Left lobe of liver (tissue), 2 donors: ENCODE results near the gene CUL7. TPM values are rescaled to one million over a fixed set of nuclear protein-coding genes. Genes with fewer than 3 reads are reported as not detected.
A peak's percentile ranks its signal among the peaks of the same experiment; 100 is the strongest.
"Not testable (repeated sequence)": the region's sequence is repeated elsewhere in the genome, so short reads cannot be mapped to it uniquely, and the experiment has no call there.

Experiments used
- ATAC-seq: fragments of 200-7000 bp; cut with Tn5 transposase; one replicate; pipeline ENCODE4 v1.9.1; 2020; ENCODE audit warnings: mild to moderate bottlenecking, moderate library complexity
- DNase-seq: peaks from one replicate; pipeline ENCODE4 v3.0.0-alpha.2; 2020; ENCODE audit warnings: low spot score
- total RNA-seq: library from RNA; stranded (reverse); gene quantifications from one replicate; pipeline ENCODE4 v1.2.1, GENCODE V29; 2021
- donor health status: DM: no; HTN: no; CAD: no; lungs with moderate emphysema.
- donor health status: DM: no; HTN: yes; CAD: no.

The CUL7 gene
- total RNA-seq, 1 donor from 2014 or later, result 8.5 TPM

GRCh38 chr6:43020052-43020705 is 33.5 kb downstream of the CUL7 start:
- ATAC-seq (no peak), DNase-seq (no peak)

GRCh38 chr6:43019152-43019551 is 34.5 kb downstream of the CUL7 start:
- no peak for ATAC-seq
- DNase-seq, result no peak

DNA sequence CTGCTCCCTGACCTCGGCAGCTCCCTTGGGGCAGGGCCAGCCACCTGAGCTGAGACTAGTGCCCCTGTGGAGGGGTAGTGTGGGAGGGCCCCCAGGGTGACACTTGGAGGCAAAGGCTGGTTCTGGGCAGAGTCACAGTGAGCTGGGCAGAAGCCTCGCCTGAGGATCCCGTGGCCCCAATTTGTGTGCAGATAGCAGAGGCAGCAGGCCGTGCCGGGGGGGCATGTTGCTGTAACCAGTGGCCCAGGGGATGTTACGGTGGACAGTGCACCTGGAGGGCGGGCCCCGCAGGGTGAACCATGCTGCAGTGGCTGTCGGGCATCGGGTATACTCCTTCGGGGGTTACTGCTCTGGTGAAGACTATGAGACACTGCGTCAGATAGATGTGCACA is 36.7 kb downstream of the CUL7 start:
- no peak for DNase-seq
- no peak for ATAC-seq

- no peak for DNase-seq
- no peak for ATAC-seq
Measured at GRCh38 chr6:43016176-43016942, 37.3 kb downstream of the CUL7 start.

- DNase-seq (no peak), ATAC-seq (no peak)
Measured at GRCh38 chr6:43014434-43014909, 39.2 kb downstream of the CUL7 start.

- ATAC-seq, result peak; percentile 97
- peak; percentile 99 for DNase-seq
Measured at GRCh38 chr6:43013843-43014433, 39.7 kb downstream of the CUL7 start, which contains the start of the genes KLHDC3 and MEA1. Gene KLHDC3, plus strand, starts transcription at chr6:43014249. Its CDS starts 2,944 bp downstream, at chr6:43017193. Gene MEA1, minus strand, starts transcription at chr6:43013946. Its CDS starts 133 bp downstream, at chr6:43013813.

DNA sequence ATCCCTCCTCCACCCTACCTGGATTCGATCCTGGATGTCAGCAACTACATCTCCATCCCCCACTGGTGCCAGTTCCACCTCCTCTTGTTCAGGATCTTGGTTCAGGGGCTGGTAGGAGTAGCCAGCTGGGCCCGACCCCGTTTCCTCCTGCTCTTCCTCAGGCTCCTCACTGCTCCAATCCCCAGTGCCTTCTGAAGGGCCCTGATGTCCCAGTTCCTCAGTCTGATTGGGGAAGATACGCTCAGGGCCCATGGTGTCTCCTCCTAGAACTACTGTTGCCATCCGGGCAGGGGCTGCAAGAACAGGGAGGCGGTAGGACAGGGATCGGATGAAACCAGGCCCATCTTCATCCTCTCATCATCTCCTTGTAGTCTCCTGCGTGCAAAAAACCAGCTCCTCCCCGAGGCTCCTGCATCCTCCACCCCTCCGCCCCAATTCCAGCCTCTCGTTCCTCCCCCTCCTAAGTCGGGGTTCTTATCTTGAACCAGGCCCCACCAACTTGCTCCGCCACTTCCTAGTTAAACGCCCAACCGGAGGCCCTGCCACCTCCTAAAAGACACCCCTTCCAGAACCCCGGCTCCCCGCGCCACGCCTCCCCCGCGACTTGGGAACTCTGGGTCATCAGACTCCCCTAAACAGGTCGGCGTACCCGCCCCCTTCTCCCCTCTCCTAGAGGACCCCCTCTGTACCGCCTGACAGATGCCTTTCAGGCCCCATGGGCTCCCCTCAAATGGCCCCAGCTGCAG is 40.4 kb downstream of the CUL7 start:
- DNase-seq (no peak), ATAC-seq (no peak)

- DNase-seq (no peak), ATAC-seq (no peak)
Measured at GRCh38 chr6:43012364-43012763, 41.3 kb downstream of the CUL7 start.

- no peak for ATAC-seq
- DNase-seq, result no peak
Measured at GRCh38 chr6:43011207-43011606, 42.4 kb downstream of the CUL7 start.

GRCh38 chr6:43009124-43009523 is 44.5 kb downstream of the CUL7 start:
- ATAC-seq (no peak), DNase-seq (no peak)

DNA sequence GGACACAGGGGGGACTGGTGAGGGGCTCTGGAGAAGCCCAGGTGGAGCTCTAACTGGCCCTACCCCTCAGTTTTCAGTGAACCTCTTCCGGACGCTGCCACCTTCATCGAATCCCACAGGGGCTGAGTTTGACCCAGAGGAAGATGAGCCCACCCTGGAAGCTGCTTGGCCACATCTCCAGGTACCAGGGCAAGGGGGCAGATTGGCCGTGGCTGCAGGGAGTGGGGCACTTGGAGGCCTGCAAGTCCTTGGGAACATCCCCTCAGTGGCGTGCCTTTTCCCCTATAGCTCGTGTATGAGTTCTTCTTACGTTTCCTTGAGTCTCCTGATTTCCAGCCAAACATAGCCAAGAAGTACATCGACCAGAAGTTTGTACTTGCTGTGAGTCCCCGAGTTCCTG is 46.5 kb downstream of the CUL7 start:
- DNase-seq (no peak), ATAC-seq (no peak)

GRCh38 chr6:43006251-43006650 is 47.4 kb downstream of the CUL7 start:
- no peak for DNase-seq
- ATAC-seq, result no peak

DNA sequence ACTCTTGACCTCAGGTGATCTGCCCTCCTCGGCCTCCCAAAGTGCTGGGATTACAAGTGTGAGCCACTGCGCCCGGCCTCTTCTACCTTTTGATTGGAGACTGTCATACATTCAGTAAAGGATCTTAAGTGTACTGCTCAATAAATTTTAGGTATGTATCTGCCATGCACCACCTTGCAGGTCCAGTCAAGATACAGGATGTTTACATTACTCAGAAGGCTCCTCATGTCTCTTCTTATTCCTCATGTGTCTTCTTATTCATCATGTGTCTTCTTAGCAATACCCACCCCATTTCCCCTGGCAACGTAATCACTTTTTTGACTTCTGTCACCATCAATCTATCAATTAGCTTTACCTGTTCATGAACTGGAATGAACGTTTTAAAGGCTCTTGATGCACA is 47.8 kb downstream of the CUL7 start:
- DNase-seq, result no peak
- ATAC-seq, result no peak

DNA sequence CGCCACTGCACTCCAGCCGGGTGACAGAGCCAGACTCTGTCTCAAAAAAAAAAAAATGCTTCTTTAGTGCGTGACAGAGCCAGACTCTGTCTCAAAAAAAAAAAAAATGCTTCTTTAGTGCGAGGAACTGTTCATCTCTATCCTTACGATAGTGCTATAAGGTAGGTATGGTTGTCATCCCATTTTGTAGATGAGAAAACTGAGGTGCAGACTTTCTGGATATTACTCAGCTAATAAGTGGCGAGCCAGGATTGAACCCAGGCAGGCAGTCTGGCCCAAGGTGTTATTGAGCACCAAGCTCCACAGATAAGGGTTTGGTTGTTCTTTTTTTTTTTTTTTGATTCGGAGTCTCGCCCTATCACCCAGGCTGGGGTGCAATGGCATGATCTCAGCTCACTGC is 51.8 kb downstream of the CUL7 start:
- DNase-seq (no peak), ATAC-seq (no peak)

DNA sequence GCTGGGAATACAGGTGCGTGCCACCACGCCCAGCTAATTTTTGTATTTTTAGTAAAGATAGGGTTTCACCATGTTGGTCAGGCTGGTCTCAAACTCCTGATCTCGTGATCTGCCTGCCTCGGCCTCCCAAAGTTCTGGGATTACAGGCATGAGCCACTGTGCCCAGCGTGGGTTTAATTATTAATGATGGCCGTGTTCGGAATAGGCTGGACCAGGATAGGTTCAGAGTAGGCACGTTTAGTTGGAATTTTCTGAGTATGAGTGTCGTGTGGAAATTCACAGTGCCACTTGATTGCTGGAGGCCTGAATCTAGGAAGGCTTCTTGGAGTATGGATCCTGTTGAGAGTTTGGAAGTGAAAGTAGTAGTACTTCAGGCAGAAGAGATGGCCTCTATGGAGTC is 55.4 kb downstream of the CUL7 start:
- ATAC-seq, result peak; percentile 73
- DNase-seq, result not testable (repeated sequence)

GRCh38 chr6:42996513-42996912 is 57.1 kb downstream of the CUL7 start:
- DNase-seq (no peak), ATAC-seq (peak; percentile 68)

GRCh38 chr6:42993445-42993844 is 60.2 kb downstream of the CUL7 start:
- DNase-seq (no peak), ATAC-seq (no peak)

DNA sequence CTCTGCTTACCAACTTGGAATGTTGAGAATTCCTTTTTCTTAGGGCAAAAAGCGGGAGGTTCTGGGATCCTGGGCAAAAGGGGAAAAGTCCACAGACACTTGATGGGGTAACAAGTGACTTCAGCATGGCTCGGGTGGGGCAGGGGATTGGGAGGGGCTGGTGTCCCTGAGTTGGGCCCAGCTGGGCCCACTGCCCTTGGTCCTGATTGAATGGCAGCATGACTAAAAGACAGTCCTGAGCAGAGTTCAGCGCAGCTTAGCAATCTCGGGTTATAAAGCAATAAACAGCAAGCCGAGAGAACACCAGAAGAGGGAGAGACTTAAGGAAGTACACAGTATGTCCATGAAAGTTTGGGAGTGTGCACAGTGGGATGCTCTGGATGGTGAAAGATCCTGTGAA is 63.7 kb downstream of the CUL7 start:
- no peak for DNase-seq
- ATAC-seq, result no peak

GRCh38 chr6:42988486-42989020 is 65.1 kb downstream of the CUL7 start:
- DNase-seq, result no peak
- ATAC-seq, result no peak
